HG02981 (cell line): ENCODE data around the gene TIPARP.

Experiments used
- ATAC-seq: cut with Tn5 transposase; IDR thresholded peaks from one replicate; pipeline ENCODE4 v1.9.1; 2021; ENCODE audit warnings: mild to moderate bottlenecking, moderate library complexity; ENCODE audit not compliant: unreplicated experiment

TIPARP gene, protein sequence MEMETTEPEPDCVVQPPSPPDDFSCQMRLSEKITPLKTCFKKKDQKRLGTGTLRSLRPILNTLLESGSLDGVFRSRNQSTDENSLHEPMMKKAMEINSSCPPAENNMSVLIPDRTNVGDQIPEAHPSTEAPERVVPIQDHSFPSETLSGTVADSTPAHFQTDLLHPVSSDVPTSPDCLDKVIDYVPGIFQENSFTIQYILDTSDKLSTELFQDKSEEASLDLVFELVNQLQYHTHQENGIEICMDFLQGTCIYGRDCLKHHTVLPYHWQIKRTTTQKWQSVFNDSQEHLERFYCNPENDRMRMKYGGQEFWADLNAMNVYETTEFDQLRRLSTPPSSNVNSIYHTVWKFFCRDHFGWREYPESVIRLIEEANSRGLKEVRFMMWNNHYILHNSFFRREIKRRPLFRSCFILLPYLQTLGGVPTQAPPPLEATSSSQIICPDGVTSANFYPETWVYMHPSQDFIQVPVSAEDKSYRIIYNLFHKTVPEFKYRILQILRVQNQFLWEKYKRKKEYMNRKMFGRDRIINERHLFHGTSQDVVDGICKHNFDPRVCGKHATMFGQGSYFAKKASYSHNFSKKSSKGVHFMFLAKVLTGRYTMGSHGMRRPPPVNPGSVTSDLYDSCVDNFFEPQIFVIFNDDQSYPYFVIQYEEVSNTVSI

DNA sequence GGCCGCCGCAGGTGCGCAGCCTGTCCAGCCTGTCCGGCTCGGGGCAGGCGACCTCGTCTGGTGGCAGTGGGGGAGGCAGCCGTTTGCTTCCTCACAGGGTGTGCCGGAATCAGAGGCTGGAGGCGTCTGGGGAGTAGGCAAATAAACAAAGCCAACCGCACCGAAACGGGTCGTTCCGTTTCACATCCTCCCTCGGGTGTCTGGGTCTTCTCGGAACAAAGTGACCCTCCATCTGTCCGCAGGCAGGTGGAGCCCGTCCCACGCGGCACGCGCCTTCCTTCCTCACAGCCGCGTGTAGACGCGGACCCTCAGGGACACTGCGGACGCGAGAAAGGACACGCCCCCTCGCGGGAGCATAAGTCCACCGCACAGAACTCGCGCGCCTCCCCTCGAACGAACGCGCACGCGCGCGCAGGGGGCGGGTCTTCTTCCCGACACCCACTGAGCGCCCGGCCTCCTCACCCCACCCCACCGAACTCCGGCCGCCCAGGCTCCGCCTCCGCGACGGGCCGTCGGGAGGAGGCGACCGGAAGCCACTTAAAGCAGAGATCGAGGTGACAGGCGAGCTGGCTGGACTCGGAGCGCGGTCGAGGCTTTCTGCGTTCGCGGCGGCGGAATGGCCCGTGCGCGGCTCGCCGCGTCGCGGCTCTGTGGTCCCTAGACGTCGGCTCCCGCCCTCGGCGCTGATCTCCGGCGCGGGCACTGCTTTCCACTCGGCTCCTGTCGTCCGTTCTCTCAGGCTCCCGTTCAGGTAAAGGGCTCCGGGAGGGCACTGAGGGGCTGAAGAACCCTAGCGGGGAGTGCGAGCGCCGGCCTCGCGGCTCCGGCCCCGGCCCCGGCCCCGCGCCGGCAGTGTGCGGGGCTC, at the start of gene TIPARP:
Gene TIPARP (plus strand): TSS at position 545 of the 865 bp plus-strand sequence. CDS start 3,108 bp downstream, outside the sequence.
- ATAC-seq: peak; percentile 86

DNA sequence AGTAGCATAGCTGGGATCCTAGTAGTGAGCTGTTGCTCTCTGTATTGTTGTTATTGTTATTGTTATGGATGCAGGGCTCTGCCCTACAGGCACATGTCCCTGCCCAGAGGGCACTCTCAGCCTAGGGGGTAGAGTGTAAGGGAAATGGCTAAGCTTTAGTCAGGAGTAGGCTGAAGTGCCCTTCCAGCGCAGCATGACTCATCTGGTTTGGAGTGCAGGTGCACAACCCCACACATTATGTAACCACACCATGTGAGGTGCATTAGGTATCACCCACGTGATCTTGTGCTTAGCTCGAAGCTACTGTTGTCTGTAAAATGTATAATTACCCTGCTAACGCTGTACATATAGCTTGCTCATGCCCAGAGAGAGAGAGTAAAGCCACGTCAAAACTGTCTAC, 48.3 kb upstream of the TIPARP start:
- no peak for ATAC-seq

DNA sequence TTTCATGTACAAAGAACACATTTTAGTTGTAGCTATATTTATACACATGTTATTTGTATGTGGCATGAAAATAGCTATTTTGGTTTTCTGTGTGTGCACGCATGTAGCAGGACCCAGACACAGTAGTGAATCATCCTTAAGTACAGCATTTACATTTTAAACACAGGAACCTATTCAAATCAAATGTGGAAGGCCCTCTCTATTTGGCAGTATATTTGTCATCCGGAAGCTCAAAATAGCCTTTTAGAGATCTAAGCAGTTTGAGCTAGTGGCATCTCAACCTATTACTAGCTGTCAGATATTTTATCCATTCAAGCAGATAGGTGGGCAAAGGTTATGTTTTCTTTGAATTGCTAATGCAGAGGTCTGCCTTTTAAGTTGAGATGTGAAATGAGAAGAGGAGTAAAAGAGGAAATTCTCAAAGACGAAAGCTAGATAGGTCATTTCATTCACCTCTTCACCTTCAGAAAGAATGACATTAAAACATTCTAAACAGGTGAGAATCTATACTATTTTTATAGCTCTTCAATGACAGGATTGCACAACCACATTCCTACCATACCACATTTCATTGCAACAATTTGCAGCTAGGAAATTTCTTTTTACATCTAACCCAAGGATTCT, 46.3 kb upstream of the TIPARP start:
- ATAC-seq: no peak

DNA sequence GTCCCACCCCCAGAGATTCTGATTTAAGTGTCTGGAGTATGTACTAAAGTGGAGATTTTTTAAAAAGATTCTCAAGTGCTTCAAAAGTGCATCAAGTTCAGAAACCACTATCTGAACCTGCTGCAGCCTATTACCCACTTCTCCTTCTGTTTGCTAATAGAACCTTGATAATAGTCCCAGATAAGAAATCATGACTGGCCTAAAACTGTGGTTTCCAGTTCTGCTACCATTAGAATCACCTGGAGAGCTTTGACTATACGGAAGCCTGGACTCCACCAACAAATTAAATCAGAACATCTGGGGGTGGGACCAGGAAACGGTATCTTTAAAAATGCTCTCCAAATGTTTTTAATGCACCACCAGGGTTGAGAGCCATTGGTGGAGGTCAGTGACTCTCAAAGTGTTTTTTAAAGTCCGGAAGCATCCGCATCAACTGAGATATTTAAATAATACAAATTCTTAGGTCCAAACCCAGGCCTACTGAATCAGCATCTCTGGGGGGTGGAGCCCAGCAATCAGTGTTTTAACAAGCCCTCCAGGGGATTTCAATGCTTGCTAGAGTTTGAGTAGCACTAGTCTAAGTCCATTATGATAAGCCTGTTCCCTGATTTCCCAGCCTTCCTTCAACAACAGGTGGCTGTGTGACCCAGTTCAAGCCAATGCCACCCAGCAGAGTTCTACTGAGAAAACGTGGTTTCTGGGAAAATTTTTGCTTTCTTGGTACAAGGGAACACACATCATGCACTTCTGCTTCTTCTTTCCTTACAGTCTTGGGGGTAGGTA, 45.4 kb upstream of the TIPARP start:
- ATAC-seq: no peak

DNA sequence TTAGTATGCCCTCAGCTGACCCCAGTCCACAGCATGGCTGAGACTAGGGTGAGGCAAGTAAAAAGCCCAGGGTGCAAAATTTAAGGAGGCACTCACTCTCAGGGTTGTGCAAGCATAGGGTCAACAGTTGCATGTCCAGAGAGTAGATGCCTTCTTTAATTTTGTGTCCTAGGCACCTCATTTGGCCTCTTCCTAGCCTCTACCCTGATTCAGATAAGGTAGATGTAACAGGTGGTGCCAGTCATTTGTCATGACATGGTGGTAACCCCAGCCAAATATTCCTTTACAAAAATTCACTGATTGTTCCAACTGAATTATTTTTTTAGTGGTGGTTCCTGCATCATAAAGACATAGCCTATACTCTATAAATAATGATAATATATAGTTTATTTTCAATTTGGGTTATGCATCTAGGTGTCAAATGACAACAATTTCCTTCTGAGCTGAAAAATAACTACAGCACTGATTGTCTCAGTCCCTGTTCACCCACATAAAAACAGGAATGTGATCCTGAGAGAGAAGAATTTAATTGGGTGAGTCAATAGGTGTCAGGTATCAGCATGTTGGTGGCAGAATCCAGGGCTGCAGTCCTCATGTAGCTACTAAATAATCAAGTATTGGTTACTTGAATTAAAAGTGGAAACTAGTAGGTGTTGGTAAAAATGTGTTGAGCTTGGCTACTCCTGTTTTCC, 44.2 kb upstream of the TIPARP start:
- no peak for ATAC-seq

DNA sequence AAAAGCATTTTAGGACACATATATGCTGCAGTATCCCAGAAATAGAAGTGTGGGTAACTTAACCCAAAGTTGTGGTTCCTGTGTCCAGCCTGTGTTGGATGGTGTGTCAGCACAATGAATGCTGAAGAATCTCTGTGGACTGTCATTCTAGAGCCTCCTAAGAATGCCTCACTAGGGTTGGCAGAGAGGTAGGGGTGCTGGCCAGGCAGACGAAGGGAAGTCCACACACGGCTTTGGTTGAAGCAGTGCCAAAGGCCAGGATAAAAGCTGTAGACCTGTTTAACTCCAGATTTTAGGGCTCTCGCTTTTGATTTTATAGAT, 43.7 kb upstream of the TIPARP start:
- ATAC-seq: no peak

DNA sequence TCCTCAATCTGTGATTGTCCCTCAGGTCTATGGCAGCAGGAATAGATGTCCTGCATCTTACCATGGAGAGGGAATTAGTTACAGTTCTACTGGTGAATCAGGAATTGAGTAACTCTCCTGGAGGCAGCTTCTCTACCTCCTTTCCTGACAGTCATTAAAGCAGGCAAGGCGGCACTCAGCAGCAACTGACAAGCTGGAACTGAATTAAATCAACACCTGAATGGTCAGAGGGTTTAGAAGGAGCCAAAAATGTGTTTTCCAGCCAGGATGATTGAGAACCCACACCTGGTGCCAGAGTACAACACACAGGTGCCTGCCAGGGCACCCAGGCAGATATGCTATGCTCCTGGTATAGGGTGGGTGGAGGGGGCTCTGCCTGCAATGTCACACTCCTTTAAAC, 43.1 kb upstream of the TIPARP start:
- ATAC-seq: no peak

DNA sequence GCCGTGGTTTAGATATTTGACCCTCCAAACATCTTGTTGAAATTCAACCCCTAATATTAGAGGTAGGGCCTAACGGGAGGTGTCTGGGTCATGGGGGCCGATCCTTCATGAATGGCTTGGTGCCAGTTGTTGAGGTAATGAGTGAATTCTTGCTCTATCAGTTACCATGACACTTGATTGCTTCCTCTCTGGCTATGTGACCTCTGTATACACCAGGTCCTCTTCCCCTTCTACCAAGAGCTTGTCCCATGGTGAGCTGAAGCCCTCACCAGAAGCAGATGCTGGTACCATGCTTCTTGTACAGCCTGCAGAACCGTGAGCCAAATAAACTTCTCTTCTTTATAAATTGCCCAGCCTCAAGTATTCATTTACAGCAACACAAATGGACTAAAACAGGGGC, 41.8 kb upstream of the TIPARP start:
- ATAC-seq: no peak

DNA sequence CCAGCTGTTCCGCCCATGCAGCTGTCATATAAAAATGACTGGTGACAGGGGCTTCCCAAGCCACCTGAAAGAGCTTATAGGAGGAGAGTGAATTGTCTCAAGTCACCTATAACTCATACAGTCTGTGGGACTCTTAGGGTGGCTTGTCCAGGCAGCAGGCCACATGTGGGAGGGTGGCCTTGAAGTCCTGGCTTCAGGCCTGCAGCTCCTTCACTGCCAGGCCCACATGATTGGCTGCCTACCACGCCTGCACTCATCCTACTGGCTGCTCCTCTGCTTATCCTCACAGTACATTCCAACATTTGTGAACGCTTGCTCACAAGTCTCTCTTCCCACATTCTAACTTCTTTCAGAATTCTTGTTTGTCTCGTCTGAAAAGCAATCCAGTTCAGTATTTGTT, 41.1 kb upstream of the TIPARP start:
- no peak for ATAC-seq

DNA sequence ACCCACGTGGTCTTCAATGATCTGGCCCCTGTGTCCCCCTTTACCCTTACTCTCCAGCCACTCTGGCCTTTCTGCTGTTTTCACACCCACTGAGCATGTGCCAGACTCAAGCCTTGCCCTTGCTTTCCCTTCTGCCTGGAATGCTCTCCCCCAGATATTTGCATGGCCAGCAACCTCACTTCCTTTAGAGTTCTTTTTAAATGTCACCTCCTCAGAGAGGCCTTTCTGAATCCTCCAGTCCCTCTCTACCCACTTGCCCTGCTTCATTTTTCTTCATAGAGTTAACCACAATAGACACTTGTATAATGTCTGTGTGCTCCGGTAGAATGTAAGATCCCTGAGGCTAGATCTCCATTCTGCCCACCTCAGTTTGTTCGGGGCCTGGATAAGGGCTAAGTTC, 39.4 kb upstream of the TIPARP start:
- no peak for ATAC-seq

DNA sequence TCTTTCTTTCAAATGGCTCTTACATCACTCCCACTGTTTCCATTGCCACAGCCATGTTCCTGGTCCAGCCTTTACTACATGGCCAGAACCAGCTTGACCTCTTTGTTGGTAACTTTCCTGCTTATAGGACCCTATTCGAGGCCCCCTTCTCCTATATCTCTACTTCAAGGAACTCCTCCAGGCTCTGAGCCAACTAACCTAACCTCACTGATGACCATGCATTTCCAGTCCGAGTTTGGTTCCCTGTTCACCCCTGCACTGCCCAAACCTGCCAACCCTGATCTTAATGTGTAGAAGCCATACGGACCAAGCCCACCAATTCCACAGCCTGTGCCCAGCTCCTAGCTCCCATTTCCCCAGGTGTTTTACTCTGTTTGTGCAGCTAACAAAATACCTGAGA, 38.4 kb upstream of the TIPARP start:
- ATAC-seq: no peak

DNA sequence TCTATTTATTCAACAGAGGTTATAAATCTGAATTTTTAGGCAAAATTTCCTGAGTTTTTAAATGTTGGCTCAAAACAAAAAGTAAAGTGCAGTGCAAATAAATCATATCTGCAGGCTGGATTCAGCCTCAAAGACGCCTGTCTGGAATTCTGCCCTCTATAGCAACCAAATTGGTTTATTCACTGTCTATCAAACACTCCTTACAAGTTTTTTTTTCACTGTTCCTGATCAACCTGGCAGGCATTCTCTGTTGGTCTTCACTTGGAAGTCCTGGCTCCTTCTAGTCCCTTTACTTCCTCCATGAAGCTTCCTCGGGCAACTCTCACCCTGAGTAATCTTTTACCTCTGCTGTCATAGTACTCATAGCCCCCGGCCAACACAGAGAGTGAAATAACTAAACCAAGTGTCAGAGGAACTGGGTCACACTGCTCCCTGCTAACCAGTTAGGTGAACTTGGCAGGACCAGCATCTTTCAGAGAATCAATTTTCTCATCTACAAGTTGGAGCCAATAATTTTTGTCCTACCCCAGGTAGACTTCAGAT, 36.8 kb upstream of the TIPARP start:
- ATAC-seq: no peak

DNA sequence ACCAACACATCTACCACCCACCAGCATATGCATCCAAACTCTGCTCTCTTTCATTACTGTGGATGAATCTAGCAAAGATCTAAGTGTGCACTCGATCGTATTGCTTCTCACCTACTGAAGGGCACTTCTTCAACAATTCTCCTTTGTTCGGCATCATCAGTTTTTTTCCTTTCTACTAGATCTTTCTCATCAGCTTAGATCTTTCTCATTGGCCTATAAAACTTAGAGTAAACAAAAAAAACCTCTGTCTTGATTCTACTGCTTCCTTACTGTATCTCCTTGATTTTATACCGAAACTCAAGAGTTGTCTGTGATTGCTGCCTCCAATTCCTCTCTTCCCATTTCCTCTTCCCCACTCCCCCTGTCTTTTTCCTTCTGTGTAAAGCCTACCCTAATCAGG, 36.1 kb upstream of the TIPARP start:
- no peak for ATAC-seq

DNA sequence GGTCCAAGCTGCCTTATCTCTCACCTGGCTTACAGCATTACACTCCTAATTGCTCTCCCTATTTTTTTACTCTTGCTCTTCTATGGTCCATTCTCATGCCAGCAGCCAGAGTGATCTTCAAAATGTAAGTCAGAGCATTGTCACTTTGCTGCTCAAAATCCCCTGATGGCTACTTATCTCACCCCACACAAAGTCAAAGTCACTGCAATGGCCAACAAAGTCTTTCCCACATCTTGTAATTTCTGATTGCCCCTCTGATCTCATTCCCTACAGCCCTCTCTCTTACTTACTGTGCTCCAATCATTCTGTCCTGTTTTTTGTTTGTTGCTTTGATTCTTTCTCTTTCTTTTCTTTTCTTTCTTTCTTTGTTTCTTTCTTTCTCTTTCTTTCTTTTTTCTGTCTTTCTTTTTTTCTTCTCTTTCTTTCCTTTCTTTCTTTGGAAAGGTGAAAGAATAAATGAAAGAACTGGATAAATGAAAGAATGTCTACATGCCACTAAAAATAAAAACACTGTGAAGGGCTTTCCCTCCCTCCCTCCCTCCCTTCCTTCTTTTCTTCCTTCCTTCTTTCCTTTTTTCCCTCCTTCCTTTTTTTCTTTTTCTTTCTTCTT, 34.9 kb upstream of the TIPARP start:
- no peak for ATAC-seq

DNA sequence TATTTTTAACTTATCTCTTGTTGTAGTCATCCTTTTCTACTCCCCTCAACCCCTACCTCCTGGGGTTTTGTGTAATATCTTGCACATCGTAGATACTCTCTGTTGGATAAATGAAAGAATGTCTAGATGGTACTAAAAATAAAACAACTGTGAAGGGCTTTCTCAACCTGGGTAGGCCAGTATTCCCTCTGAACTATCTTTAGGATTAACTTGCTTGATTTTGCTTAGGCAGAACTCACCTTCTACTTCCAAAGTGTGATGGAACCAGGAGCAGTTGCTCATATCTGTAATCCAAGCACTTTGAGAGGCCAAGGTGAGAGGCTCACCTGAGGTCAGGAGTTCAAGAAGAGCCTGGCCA, 32.8 kb upstream of the TIPARP start:
- no peak for ATAC-seq

DNA sequence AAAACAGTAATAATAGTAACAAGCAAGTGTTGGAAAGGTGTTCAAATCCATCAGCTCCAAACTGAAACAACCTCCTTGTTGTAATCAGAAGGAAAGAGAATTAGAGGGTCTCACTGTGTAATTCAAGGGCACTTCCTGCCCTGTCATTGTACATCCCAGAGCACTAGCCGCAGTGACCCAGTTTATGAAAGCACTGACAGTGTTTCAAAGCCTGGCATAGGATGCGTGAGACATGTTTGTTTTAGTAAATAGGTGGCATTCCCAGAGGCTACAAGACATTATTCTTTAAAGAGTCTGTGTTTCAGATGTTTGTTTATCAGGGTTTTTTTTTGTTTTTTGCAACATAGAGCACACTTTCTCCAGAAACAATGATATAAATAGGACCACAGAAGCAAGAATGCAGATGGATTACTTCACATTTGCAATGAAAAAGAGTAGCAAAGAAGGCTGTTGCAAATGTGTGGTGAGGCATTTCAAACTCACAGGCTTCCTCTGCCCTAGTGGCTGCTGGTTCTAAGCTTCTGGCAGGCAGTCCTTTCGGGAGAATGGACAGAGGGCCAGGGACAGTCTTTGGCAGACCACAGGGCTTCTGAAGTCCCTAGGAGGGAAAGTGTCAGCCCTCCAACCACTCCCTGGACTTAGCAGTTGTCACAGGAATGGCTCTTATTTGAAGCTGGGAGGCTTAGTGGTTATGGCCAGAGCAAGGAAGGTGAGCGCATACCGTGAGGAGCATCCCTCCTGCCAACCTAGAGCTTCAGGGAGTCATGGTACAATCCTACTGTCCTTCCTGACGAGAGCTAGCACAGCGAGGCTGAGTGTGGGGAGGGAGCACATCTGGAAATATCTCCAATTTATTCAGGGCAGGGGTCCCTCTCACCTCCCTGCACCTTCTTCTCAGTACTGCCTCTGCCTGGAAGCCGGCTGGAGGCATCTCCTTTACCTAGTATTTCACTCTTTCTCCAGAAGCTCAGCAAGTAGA, 31.4 kb upstream of the TIPARP start:
- ATAC-seq: no peak

DNA sequence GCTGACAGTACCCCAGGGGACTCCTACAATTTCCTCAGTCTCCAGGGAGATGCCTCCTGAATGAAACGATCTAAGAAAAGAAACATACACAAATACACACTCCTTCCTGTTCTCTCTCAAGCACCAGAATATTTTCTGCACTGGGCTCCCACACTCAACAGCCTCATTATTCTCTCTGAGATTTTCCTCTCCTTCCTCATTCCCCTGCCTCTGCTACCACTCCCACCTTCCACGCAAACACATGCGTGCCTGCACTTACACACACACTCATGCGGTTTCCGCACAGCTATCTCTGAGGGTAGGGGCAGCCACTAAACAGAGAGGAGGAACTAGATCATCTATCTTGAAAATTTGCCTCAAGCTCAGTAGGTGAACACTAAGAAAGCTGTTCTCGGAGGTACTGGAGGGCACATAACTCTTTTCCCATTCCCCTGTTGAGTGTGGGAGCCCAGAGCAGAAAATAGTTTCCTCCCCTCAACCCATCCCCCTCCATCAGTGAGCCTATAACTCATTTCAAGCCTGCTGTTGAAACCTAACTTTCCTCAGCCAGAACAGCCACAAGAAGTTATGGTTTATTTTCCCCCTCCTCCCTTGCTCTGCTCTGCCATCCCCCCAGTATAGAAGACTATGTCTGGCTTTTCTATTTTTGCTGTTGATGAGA, 30.5 kb upstream of the TIPARP start:
- peak; percentile 74 for ATAC-seq

DNA sequence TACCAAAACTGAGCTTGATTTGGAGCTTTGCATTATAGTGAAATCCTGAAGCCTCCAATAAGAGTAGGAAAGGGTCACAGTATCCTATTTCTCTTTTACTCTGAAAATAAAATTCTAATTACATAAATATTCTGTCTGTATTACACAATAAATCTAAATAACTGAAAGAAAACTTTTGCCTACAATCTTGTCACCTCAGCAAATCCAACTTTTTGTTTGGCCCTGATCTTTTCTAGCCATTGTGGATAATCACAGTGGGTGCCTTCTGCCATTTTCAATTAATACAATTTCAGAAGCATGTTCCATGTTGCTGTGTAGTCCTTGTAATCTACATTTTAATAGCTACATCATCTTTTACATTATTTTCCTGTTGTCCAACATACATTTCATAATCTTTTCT, 29.4 kb upstream of the TIPARP start:
- ATAC-seq: no peak
